Stomach (tissue), 4 donors: ENCODE data around the gene PYROXD2.

Source experiments
- POLR2A ChIP-seq, 4 donors: fragments of 450-650 bp; IDR thresholded peaks; one replicate each; pipeline ENCODE4 v1.6.1; 2016; ENCODE audit warnings: antibody characterized with exemption in 4 of 4, control low read depth in 2 of 4, mild to moderate bottlenecking in 1 of 4, moderate library complexity in 1 of 4
- POLR2AphosphoS5 ChIP-seq, 3 donors: sonication (generic); formaldehyde crosslinking; IDR thresholded peaks; one replicate each; pipeline ENCODE4 v1.6.1; 2016; ENCODE audit warnings: antibody characterized with exemption in 3 of 3
- TF ChIP-seq, protein P1 (sequence below), 7 experiments: fragments of 450-650 bp in 4 of 7; fragments of 200-600 bp in 3 of 7; sonication (generic) in 3 of 7; IDR thresholded peaks; one replicate each; pipeline ENCODE4 v1.5.1; 2016 to 2019; ENCODE audit warnings: antibody characterized with exemption in 7 of 7, control low read depth in 2 of 7, mild to moderate bottlenecking in 1 of 7

DNA sequence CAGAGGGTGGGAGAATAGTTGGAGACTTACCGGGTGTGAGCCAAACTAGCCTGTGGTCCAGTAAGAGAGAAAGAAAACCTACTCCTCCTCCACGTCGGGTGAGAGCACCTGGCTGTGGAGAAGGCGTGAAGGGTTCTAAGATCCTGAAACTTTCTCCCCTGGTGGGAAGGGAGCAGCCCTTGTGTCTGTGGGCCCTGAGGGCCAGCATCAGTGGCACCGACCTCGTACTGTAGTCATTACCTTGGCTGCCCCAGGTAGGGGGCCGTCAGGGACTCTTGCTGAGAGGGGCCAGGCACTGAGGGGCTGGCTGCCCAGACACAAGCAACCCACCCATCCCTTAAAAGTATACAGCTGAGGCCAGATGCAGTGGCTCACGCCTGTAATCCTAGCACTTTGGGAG is 77.5 kb downstream of the PYROXD2 start:
- TF ChIP-seq, protein P1, sequence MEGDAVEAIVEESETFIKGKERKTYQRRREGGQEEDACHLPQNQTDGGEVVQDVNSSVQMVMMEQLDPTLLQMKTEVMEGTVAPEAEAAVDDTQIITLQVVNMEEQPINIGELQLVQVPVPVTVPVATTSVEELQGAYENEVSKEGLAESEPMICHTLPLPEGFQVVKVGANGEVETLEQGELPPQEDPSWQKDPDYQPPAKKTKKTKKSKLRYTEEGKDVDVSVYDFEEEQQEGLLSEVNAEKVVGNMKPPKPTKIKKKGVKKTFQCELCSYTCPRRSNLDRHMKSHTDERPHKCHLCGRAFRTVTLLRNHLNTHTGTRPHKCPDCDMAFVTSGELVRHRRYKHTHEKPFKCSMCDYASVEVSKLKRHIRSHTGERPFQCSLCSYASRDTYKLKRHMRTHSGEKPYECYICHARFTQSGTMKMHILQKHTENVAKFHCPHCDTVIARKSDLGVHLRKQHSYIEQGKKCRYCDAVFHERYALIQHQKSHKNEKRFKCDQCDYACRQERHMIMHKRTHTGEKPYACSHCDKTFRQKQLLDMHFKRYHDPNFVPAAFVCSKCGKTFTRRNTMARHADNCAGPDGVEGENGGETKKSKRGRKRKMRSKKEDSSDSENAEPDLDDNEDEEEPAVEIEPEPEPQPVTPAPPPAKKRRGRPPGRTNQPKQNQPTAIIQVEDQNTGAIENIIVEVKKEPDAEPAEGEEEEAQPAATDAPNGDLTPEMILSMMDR (IDR thresholded peaks at IDR 0.05) = no peak
- TF ChIP-seq POLR2A (IDR thresholded peaks at IDR 0.05) (no peak), POLR2AphosphoS5 (IDR thresholded peaks at IDR 0.05) (no peak)
